BJ (cell line): ENCODE results near the gene AIMP1. TPM values are rescaled to one million over a fixed set of nuclear protein-coding genes. Genes with fewer than 3 reads are reported as not detected.

ENCODE experiments used
- CTCF ChIA-PET: fragments of 350-600 bp; formaldehyde crosslinking; extraction: SDS; loops from one replicate; lab custom pipeline; 2021; ENCODE audit warnings: antibody characterized with exemption, inconsistent platforms; lab: Yijun Ruan, JAX
- POLR2A ChIA-PET: fragments of 300-600 bp; sonication (Branson Sonifier 250); formaldehyde crosslinking; extraction: SDS; loops from one replicate; lab custom pipeline; 2021; ENCODE audit warnings: antibody characterized with exemption; lab: Charles Lee
- DNase-seq: peaks from one replicate; pipeline ENCODE4 v3.0.0-alpha.2; 2011; ENCODE audit warnings: low read depth
- H3K27me3 ChIP-seq: 2 replicates; pipeline ENCODE4 v1.6.0; 2011; ENCODE audit warnings: low read length; ENCODE audit not compliant: control insufficient read depth, insufficient read depth
- H3K36me3 ChIP-seq: 2 replicates; pipeline ENCODE4 v1.5.1; 2011; ENCODE audit warnings: low read length; ENCODE audit not compliant: control insufficient read depth, insufficient read depth
- H3K4me3 ChIP-seq: 2 replicates; pipeline ENCODE4 v1.5.1; 2011; ENCODE audit warnings: low read depth, mild to moderate bottlenecking, control low read depth, low read length
- polyA plus RNA-seq: library from polyadenylated mRNA; depleted of rRNA; stranded (reverse); fragments of >200 nt; gene quantifications from 2 replicates; pipeline ENCODE4 v1.2.3, GENCODE V29; 2011
- TF ChIP-seq, protein P1 (sequence below): IDR thresholded peaks from 2 replicates; pipeline ENCODE4 v1.5.1; 2011; ENCODE audit warnings: low read depth, mild to moderate bottlenecking, control low read depth, inconsistent platforms, low read length, moderate library complexity; ENCODE audit not compliant: insufficient read depth

The AIMP1 gene
- polyA plus RNA-seq, 1 experiment = 10.8 TPM

DNA sequence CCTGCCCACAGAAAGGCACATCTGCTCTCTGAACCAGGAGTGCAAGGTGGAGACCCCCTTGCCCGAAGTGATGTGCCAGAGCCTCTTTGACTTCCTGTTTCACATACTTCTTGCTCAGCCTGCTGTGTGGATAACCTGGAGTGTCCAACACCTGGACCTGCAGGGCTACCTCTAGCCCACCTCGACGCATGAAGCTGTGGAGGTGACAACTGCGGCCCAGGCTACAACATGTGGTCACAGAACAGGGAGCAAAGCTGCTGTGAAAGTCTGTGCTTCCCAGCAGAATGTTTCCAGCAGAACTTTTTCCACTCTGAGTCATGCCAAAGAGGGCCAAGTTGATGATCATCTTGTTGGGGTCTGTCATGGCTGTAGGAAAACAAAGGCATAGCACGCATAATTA, 50.7 kb downstream of the AIMP1 start:
- POLR2A ChIA-PET = no interaction called here
- no peak for DNase-seq
- TF ChIP-seq, protein P1, sequence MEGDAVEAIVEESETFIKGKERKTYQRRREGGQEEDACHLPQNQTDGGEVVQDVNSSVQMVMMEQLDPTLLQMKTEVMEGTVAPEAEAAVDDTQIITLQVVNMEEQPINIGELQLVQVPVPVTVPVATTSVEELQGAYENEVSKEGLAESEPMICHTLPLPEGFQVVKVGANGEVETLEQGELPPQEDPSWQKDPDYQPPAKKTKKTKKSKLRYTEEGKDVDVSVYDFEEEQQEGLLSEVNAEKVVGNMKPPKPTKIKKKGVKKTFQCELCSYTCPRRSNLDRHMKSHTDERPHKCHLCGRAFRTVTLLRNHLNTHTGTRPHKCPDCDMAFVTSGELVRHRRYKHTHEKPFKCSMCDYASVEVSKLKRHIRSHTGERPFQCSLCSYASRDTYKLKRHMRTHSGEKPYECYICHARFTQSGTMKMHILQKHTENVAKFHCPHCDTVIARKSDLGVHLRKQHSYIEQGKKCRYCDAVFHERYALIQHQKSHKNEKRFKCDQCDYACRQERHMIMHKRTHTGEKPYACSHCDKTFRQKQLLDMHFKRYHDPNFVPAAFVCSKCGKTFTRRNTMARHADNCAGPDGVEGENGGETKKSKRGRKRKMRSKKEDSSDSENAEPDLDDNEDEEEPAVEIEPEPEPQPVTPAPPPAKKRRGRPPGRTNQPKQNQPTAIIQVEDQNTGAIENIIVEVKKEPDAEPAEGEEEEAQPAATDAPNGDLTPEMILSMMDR = no peak

DNA sequence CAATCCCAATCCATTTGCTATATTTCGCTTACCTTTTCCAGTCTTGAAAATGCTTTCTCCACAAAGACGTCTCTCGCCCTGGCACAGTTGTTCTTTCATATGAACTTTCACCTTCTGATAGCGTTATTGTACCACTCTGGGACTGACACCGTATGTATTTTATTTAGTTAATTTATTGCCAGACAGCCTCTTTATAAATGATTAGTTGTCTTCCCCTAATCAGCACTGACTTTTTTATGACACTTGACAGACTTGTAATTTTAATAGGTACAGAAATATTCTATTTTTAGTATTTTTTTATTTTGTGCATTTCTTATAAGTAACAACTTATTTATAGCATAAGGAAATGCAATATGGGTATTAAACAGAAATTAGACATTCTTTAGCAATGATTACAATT, 52.3 kb downstream of the AIMP1 start, which contains the start of gene GIMD1:
Gene GIMD1 (minus strand): TSS at position 101 of the 400 bp plus-strand sequence. CDS start 1,343 bp downstream, outside the sequence.
- CTCF ChIA-PET = interaction anchor here (0.6 to 3.9 kb wide), 23 partner anchors 8 to 673 kb away, joined by 3 to 18 read pairs (median 5); no protein-coding TSS in a partner anchor

More for the DNA sequence above, 50.7 kb downstream of the AIMP1 start:
- Histone ChIP-seq H3K36me3 (no peaks in the 10 kb centered on the region), H3K27me3 (no peaks in the 10 kb centered on the region), H3K4me3 (no peak overlapping the region)
- CTCF ChIA-PET = interaction anchor here (0.9 to 3.9 kb wide), 3 partner anchors 36 to 136 kb away, joined by 3 to 17 read pairs (median 3); no protein-coding TSS in a partner anchor

DNA sequence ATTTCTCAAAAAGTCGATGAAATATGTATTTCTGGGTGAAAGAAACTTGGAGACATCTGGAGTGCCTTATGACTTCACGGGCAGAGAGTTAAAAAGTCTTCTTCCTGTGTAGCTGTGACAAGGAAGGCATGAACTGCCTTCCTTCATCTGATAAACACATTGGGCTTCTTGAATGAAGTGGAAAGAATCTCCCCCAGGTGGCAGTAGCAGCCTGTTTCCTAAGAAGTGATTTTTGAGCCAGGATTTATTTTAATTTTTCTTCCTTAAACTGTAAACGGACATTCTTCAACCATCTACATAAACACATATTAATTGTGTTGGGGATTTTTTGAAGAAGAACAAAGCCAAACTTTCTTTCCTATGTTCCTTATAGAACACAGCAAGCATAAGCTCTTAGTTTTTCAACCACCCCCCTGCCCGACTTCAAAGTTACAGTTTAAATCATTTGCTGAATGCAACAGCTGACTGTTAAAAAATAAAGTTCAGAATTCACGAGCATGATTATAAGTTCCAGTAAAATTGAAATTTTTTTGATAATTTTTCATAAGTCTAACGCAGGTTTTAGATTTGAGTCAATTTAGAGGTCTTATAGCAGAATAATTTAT, 53.2 kb downstream of the AIMP1 start:
- peak; percentile 31 for DNase-seq
- ChIA-PET POLR2A (interaction anchor here (0.6 kb wide), 1 partner anchor 1366 kb away, joined by 4 read pairs; no protein-coding TSS in a partner anchor), CTCF (interaction anchor here (0.7 to 3.9 kb wide), 30 partner anchors 9 to 449 kb away, joined by 3 to 18 read pairs (median 4); no protein-coding TSS in a partner anchor)
- TF ChIP-seq, protein P1 = peak; percentile 73
- H3K36me3 ChIP-seq = no peaks in the 10 kb centered on the region
- no peak overlapping the region for H3K4me3 ChIP-seq
- no peaks in the 10 kb centered on the region for H3K27me3 ChIP-seq

More for the DNA sequence above, 52.3 kb downstream of the AIMP1 start, which contains the start of gene GIMD1:
- POLR2A ChIA-PET = no interaction called here
- TF ChIP-seq, protein P1 = no peak
- no peaks in the 10 kb centered on the region for H3K27me3 ChIP-seq
- no peak within 1 kb of the TSS for H3K4me3 ChIP-seq
- no peaks in the 10 kb centered on the region for H3K36me3 ChIP-seq
- no peak for DNase-seq

DNA sequence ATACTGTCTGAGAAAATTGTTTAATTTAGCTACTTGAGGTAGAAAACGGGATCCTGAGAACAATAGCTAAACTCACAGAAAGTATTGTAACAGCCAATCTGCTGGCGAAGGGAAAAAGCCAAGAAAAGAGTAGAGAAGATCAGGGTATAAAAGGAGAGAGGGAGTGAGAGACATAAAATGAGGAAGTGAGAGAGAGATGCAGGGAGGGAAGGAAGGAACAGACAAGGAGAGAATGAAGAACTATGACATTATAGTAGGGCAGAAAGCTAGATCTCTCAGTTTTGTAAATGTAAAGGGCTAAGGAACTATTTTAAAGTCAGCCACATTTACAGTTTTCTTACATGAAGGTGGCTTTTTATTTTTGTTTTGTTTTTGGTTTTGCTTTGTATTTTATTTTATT, 53.9 kb downstream of the AIMP1 start:
- TF ChIP-seq, protein P1 = no peak
- H3K27me3 ChIP-seq = no peaks in the 10 kb centered on the region
- no peak overlapping the region for H3K4me3 ChIP-seq
- H3K36me3 ChIP-seq = no peaks in the 10 kb centered on the region
- DNase-seq = no peak
- ChIA-PET CTCF (interaction anchor here (0.9 to 3.9 kb wide), 21 partner anchors 8 to 449 kb away, joined by 3 to 18 read pairs (median 6); no protein-coding TSS in a partner anchor), POLR2A (no interaction called here)

DNA sequence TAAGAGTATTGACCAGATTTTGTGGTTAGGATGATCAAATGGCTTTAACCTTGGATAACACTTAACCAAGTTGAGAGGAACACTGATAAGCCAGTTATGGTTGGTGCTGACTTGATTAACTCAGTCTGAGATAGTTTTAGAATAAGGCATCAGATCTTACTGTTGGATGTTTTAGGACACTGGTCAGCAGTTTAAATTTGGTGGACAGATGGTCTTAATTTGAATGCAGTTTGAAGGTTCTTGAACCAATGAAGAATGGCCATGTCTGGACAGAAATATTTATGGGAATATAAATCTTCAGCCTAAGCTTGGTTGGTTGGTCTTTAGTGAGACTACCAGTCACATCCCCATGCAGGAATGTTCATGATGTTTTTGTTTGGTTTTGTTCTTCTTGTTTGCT, 54.8 kb downstream of the AIMP1 start:
- no peak overlapping the region for H3K4me3 ChIP-seq
- TF ChIP-seq, protein P1 = no peak
- DNase-seq = peak; percentile 30
- ChIA-PET CTCF (interaction anchor here (0.6 to 3.9 kb wide), 10 partner anchors 7 to 601 kb away, joined by 3 to 18 read pairs (median 9); no protein-coding TSS in a partner anchor), POLR2A (no interaction called here)
- no peaks in the 10 kb centered on the region for H3K36me3 ChIP-seq
- H3K27me3 ChIP-seq = no peaks in the 10 kb centered on the region
